NB4 (cell line): ENCODE results near the gene CYCS.
A peak's percentile ranks its signal among the peaks of the same experiment; 100 is the strongest.

ENCODE experiments used
- DNase-seq: peaks from one replicate; pipeline ENCODE4 v3.0.0; 2010; ENCODE audit warnings: low read depth
- H3K4me3 ChIP-seq: one replicate; pipeline ENCODE4 v1.5.1; 2011; ENCODE audit warnings: mild to moderate bottlenecking, low read depth, low read length, moderate library complexity
- CTCF ChIP-seq: IDR thresholded peaks from one replicate; pipeline ENCODE4 v1.5.1; 2012; ENCODE audit warnings: low read depth, low read length
- MAX ChIP-seq: IDR thresholded peaks from 2 replicates; pipeline ENCODE4 v1.6.1; 2011; ENCODE audit warnings: low read depth, low read length
- MYC ChIP-seq: IDR thresholded peaks from 2 replicates; pipeline ENCODE4 v1.6.1; 2011; ENCODE audit warnings: low read depth, low read length
- POLR2A ChIP-seq: IDR thresholded peaks from 2 replicates; pipeline ENCODE4 v1.6.1; 2011; ENCODE audit warnings: mild to moderate bottlenecking; ENCODE audit not compliant: insufficient read length; ENCODE audit errors: extremely low read depth

The CYCS gene

GRCh38 chr7:25124465-25125136 is 459 bp downstream of the CYCS start:
- H3K4me3 ChIP-seq, result peak overlapping the region; percentile 99
- TF ChIP-seq MAX, result peak; percentile 30; the same call in 1 of the 2 replicates
- no peak for TF ChIP-seq CTCF
- DNase-seq, result peak; percentile 46

GRCh38 chr7:25122373-25122772 is 2.7 kb downstream of the CYCS start:
- TF ChIP-seq MYC (no peak), MAX (no peak), CTCF (no peak), POLR2A (no peak)
- DNase-seq, result no peak
- peak overlapping the region; percentile 99 for H3K4me3 ChIP-seq

GRCh38 chr7:25121599-25121998 is 3.5 kb downstream of the CYCS start:
- TF ChIP-seq POLR2A (no peak), MYC (no peak), CTCF (no peak), MAX (no peak)
- no peak overlapping the region for H3K4me3 ChIP-seq
- no peak for DNase-seq

- TF ChIP-seq POLR2A (no peak), MYC (no peak), CTCF (no peak), MAX (no peak)
- no peak for DNase-seq
- no peak overlapping the region for H3K4me3 ChIP-seq
Observed at GRCh38 chr7:25119102-25119501, 6.0 kb downstream of the CYCS start.

- TF ChIP-seq CTCF (no peak), POLR2A (no peak), MAX (no peak), MYC (no peak)
- no peak overlapping the region for H3K4me3 ChIP-seq
- DNase-seq, result no peak
Observed at GRCh38 chr7:25118048-25118753, 6.9 kb downstream of the CYCS start.
